ENCODE results near the gene KDM7A. TPM values are rescaled to one million over a fixed set of nuclear protein-coding genes. Genes with fewer than 3 reads are reported as not detected.

KDM7A gene
- total RNA-seq, 1 experiment from 2014 or later, result 6.6 TPM

DNA sequence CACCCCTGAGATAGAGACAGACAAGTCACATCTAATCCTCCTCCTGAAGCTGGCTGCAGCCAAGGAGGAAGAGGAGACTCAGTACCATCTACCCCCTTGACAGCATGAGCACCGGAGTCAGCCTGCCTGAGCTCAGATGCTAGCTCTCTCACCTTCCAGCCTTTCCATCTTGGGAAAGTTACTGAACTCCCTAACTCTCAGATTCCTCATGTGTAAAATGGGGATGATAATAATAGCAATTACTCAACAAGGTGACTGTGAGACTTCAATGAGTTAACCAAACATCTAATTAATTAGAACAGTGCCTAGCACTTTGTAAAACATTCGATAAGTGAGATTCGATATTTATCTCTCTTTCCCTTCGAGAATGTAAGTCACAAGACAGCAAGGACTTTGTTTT is 6.4 kb downstream of the KDM7A start:
- Histone ChIP-seq H3K9me3 (ENCODE audit: control insufficient read depth, low read depth, low read length) (no peaks in the 10 kb centered on the region), H2BK5ac (ENCODE audit: insufficient read length, low read length) (no peak overlapping the region), H3K4me1 (ENCODE audit: insufficient read depth, low read length) (no peaks in the 10 kb centered on the region), H2BK15ac (ENCODE audit: low read depth, low read length) (no peak overlapping the region), H2BK12ac (ENCODE audit: insufficient read length, low read depth, low read length) (no peak overlapping the region), H3K79me1 (ENCODE audit: insufficient read depth, low read depth, low read length, poor library complexity, severe bottlenecking) (peaks cover 3% of the 10 kb centered on the region), H4K20me1 (ENCODE audit: control insufficient read depth, insufficient read depth, insufficient read length) (no peaks in the 10 kb centered on the region), H3K79me2 (ENCODE audit: insufficient read depth, low read length) (peaks cover 3% of the 10 kb centered on the region; the same call in 1 of the 2 replicates), H4K91ac (ENCODE audit: insufficient read length, low read depth, low read length) (no peak overlapping the region), H4K5ac (ENCODE audit: insufficient read length, low read depth, low read length) (no peak overlapping the region), H3K4ac (ENCODE audit: low read depth, low read length) (no peak overlapping the region), H3K23ac (ENCODE audit: insufficient read length, low read depth, low read length) (no peak overlapping the region), H3K27ac (ENCODE audit: insufficient read length, low read depth, low read length) (no peak overlapping the region), H4K8ac (replicated peaks; ENCODE audit: insufficient read length, low read depth, low read length) (no peak overlapping the region), H2AK5ac (ENCODE audit: insufficient read length, low read length) (no peak overlapping the region), H2AFZ (ENCODE audit: low read length) (no peak overlapping the region), H3K18ac (ENCODE audit: insufficient read length, low read depth, low read length) (no peak overlapping the region), H3K14ac (ENCODE audit: insufficient read depth, low read length) (no peak overlapping the region), H3K9ac (ENCODE audit: extremely low read depth, insufficient read length, low read length) (no peak overlapping the region), H3K23me2 (ENCODE audit: insufficient read length, low read depth, low read length, poor library complexity, severe bottlenecking) (no peaks in the 10 kb centered on the region), H2BK20ac (ENCODE audit: low read depth, low read length, poor library complexity, severe bottlenecking) (no peak overlapping the region), H2BK120ac (ENCODE audit: low read depth, low read length, poor library complexity, severe bottlenecking) (no peak overlapping the region), H3K27me3 (ENCODE audit: insufficient read depth, low read length) (no peaks in the 10 kb centered on the region), H3K56ac (ENCODE audit: insufficient read length, low read depth, low read length) (no peak overlapping the region), H3T11ph (ENCODE audit: low read length) (no peak overlapping the region), H3K4me2 (ENCODE audit: insufficient read depth, insufficient read length, low read length) (no peak overlapping the region)
- H3K36me3 Mint-ChIP-seq (ENCODE audit: insufficient read depth in 1 of 3, low read depth in 3 of 3), result no peaks in the 10 kb centered on the region
- no peaks in the 10 kb centered on the region; a peak in 1 of 5 replicates for H3K9me3 Mint-ChIP-seq
- no CpG with 5 or more reads among the region's 4 CpGs for WGBS (ENCODE audit: extremely low coverage, insufficient read length, low lambda C conversion rate)
- TF ChIP-seq, protein P1, sequence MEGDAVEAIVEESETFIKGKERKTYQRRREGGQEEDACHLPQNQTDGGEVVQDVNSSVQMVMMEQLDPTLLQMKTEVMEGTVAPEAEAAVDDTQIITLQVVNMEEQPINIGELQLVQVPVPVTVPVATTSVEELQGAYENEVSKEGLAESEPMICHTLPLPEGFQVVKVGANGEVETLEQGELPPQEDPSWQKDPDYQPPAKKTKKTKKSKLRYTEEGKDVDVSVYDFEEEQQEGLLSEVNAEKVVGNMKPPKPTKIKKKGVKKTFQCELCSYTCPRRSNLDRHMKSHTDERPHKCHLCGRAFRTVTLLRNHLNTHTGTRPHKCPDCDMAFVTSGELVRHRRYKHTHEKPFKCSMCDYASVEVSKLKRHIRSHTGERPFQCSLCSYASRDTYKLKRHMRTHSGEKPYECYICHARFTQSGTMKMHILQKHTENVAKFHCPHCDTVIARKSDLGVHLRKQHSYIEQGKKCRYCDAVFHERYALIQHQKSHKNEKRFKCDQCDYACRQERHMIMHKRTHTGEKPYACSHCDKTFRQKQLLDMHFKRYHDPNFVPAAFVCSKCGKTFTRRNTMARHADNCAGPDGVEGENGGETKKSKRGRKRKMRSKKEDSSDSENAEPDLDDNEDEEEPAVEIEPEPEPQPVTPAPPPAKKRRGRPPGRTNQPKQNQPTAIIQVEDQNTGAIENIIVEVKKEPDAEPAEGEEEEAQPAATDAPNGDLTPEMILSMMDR (conservative IDR thresholded peaks at IDR 0.05), result no peak
- H3K4me3 Mint-ChIP-seq, result no peak overlapping the region
- no peaks in the 10 kb centered on the region for H3K27me3 Mint-ChIP-seq (ENCODE audit: low read depth)
- no peak for DNase-seq
- H3K27ac Mint-ChIP-seq, result no peak overlapping the region
- H3K4me1 Mint-ChIP-seq, result peaks cover 11 to 16% of the 10 kb centered on the region in 2 experiments

All from H9 (cell line).